SK-N-SH (cell line): ENCODE measurements around the gene RBM19.

Source experiments
- CHD2 ChIP-seq: fragments of 150-350 bp; IDR thresholded peaks from 2 replicates; pipeline ENCODE4 v1.6.1; 2018; ENCODE audit warnings: low read length; ENCODE audit not compliant: partially characterized antibody
- CTCF ChIP-seq: fragments of 200-600 bp; sonication (generic); IDR thresholded peaks from 2 replicates; pipeline ENCODE4 v1.6.1; 2017; ENCODE audit warnings: antibody characterized with exemption, mild to moderate bottlenecking, moderate library complexity
- EZH2phosphoT487 ChIP-seq: fragments of 200-600 bp; sonication (generic); IDR thresholded peaks from 2 replicates; pipeline ENCODE4 v1.6.1; 2017; ENCODE audit warnings: low read depth, mixed run types, mild to moderate bottlenecking, antibody characterized with exemption, moderate library complexity, borderline replicate concordance
- GABPA ChIP-seq: IDR thresholded peaks from 2 replicates; pipeline ENCODE4 v1.4.0; 2012; ENCODE audit warnings: low read depth, mild to moderate bottlenecking
- JUND ChIP-seq: IDR thresholded peaks from 2 replicates; pipeline ENCODE4 v1.4.0; 2012
- NFIC ChIP-seq: IDR thresholded peaks from 2 replicates; pipeline ENCODE4 v1.4.0; 2012; ENCODE audit warnings: borderline replicate concordance
- PBX3 ChIP-seq: IDR thresholded peaks from 2 replicates; pipeline ENCODE4; 2012
- SIN3A ChIP-seq: IDR thresholded peaks from 2 replicates; pipeline ENCODE4 v1.6.1; 2012; ENCODE audit warnings: low read depth, mild to moderate bottlenecking, low read length, moderate library complexity, borderline replicate concordance
- USF2 ChIP-seq: fragments of 150-350 bp; IDR thresholded peaks from 2 replicates; pipeline ENCODE4 v1.6.1; 2017; ENCODE audit warnings: antibody characterized with exemption, low read length, low read depth, borderline replicate concordance
- YY1 ChIP-seq: IDR thresholded peaks from 2 replicates; pipeline ENCODE4 v1.4.0; 2012; ENCODE audit warnings: low read depth, mild to moderate bottlenecking

- no peak for TF ChIP-seq USF2
- no peak for TF ChIP-seq GABPA
- no peak for TF ChIP-seq CTCF
- no peak for TF ChIP-seq SIN3A
- TF ChIP-seq JUND = no peak
- no peak for TF ChIP-seq EZH2phosphoT487
- TF ChIP-seq CHD2 = no peak
- TF ChIP-seq NFIC = no peak
- no peak for TF ChIP-seq PBX3
- no peak for TF ChIP-seq YY1
Measured at GRCh38 chr12:113820309-113820708, 145.8 kb downstream of the RBM19 start.
